ENCODE data around the gene ZC3H15.

ZC3H15 gene

DNA sequence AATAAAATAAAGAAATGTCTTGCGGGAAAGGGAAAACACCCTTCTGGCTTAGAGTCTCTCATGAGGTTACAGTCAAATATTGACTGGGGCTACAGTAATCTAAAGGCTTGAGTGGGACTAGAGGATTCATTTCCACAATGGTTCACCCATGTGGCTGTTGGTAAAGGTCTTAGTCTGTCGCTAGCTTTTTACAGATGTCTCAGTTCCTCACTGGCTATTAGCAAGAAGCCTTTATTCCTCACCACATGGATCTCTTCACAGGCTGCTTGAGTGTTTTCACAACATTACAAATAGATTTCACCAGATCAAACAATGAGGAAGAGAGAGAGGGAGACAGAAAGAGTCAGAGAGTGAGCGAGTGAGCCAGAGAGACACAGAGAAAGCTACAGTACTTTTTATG is 8.3 kb upstream of the ZC3H15 start:
- Histone ChIP-seq H3K27ac (replicated peaks; ENCODE audit: low read length) (no peak overlapping the region), H2BK5ac (ENCODE audit: low read length) (no peak overlapping the region), H3K4ac (ENCODE audit: low read length) (no peak overlapping the region), H4K8ac (ENCODE audit: low read depth, low read length) (no peak overlapping the region), H3K18ac (ENCODE audit: low read length) (no peak overlapping the region), H3K14ac (ENCODE audit: low read length) (no peak overlapping the region), H3K4me3 (ENCODE audit: low read length in 2 of 2) (no peak overlapping the region), H2BK12ac (ENCODE audit: low read length) (no peak overlapping the region), H3K79me1 (ENCODE audit: low read depth, low read length) (no peaks in the 10 kb centered on the region), H3K36me3 (replicated peaks in 1 of 2; ENCODE audit: control insufficient read depth in 2 of 2, insufficient read depth in 2 of 2, low read length in 2 of 2) (peaks cover 0 to 2% of the 10 kb centered on the region in 2 donors), H4K91ac (ENCODE audit: low read depth, low read length, poor library complexity) (no peak overlapping the region), H3K9ac (ENCODE audit: low read depth, low read length, poor library complexity) (no peak overlapping the region), H3K4me1 (ENCODE audit: control insufficient read depth in 2 of 2, insufficient read depth in 1 of 2, low read depth in 1 of 2, low read length in 2 of 2) (no peaks in the 10 kb centered on the region), H2BK120ac (ENCODE audit: low read depth, low read length) (no peak overlapping the region), H3K23ac (ENCODE audit: low read depth, low read length, poor library complexity) (no peak overlapping the region), H3K27me3 (ENCODE audit: control insufficient read depth in 3 of 3, insufficient read depth in 3 of 3, low read depth in 1 of 3, low read length in 3 of 3) (no peaks in the 10 kb centered on the region), H2AK5ac (ENCODE audit: low read depth, low read length) (no peak overlapping the region), H2AFZ (ENCODE audit: low read length) (no peak overlapping the region), H3K9me3 (replicated peaks in 1 of 2; ENCODE audit: control insufficient read depth in 2 of 2, insufficient read depth in 1 of 2, low read depth in 1 of 2, low read length in 2 of 2) (peaks cover 0 to 2% of the 10 kb centered on the region in 2 donors), H2BK15ac (ENCODE audit: low read length) (no peak overlapping the region), H3K4me2 (ENCODE audit: insufficient read depth, low read length, poor library complexity, severe bottlenecking) (no peak overlapping the region)
- WGBS, 2 donors (ENCODE audit: extremely low coverage in 2 of 2, insufficient read length in 2 of 2, insufficient replicate concordance in 1 of 2) = no CpG with 5 or more reads among the region's 3 CpGs
- no peak for DNase-seq (ENCODE audit: low spot score)

DNA sequence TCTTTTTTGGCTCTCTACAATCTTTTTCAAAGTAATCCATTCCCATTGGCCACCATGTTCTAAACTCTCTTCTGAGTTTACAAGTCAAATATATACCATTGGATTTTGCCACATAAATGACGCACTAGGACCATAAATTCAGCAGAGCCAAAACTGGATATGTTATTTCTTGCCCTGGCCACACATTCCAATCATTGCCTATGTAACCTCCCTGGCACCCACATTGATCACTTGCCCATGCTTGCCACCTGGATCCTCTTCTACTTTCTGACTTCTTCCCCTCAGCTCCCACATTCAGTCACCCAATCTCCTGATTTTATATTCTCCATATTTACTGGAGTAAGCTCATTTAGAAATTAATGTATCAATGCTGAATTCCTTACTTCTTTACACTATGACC is 5.1 kb upstream of the ZC3H15 start:
- no peak overlapping the region for H2AFZ ChIP-seq (ENCODE audit: low read length)
- no peak overlapping the region for H3K9ac ChIP-seq (ENCODE audit: low read depth, low read length, poor library complexity)
- no peaks in the 10 kb centered on the region for H3K36me3 ChIP-seq (replicated peaks in 1 of 2; ENCODE audit: control insufficient read depth in 2 of 2, insufficient read depth in 2 of 2, low read length in 2 of 2)
- no peak overlapping the region for H3K4me2 ChIP-seq (ENCODE audit: insufficient read depth, low read length, poor library complexity, severe bottlenecking)
- no peaks in the 10 kb centered on the region for H3K27me3 ChIP-seq (ENCODE audit: control insufficient read depth in 3 of 3, insufficient read depth in 3 of 3, low read depth in 1 of 3, low read length in 3 of 3)
- H3K4ac ChIP-seq (ENCODE audit: low read length) = no peak overlapping the region
- H3K4me1 ChIP-seq (ENCODE audit: control insufficient read depth in 2 of 2, insufficient read depth in 1 of 2, low read depth in 1 of 2, low read length in 2 of 2) = peaks cover 0 to 2% of the 10 kb centered on the region in 2 donors
- no peak overlapping the region for H3K23ac ChIP-seq (ENCODE audit: low read depth, low read length, poor library complexity)
- H3K79me1 ChIP-seq (ENCODE audit: low read depth, low read length) = no peaks in the 10 kb centered on the region
- H4K91ac ChIP-seq (ENCODE audit: low read depth, low read length, poor library complexity) = no peak overlapping the region
- H2AK5ac ChIP-seq (ENCODE audit: low read depth, low read length) = no peak overlapping the region
- H3K14ac ChIP-seq (ENCODE audit: low read length) = no peak overlapping the region
- no peak overlapping the region for H3K27ac ChIP-seq (replicated peaks; ENCODE audit: low read length)
- no CpG with 5 or more reads among the region's 1 CpG for WGBS, 2 donors (ENCODE audit: extremely low coverage in 2 of 2, insufficient read length in 2 of 2, insufficient replicate concordance in 1 of 2)
- no peak overlapping the region for H3K4me3 ChIP-seq (ENCODE audit: low read length in 2 of 2)
- H2BK120ac ChIP-seq (ENCODE audit: low read depth, low read length) = no peak overlapping the region
- no peak overlapping the region for H3K18ac ChIP-seq (ENCODE audit: low read length)
- no peak for DNase-seq (ENCODE audit: low spot score)
- H2BK5ac ChIP-seq (ENCODE audit: low read length) = no peak overlapping the region
- no peak overlapping the region for H2BK12ac ChIP-seq (ENCODE audit: low read length)
- no peak overlapping the region for H4K8ac ChIP-seq (ENCODE audit: low read depth, low read length)
- H3K9me3 ChIP-seq (replicated peaks in 1 of 2; ENCODE audit: control insufficient read depth in 2 of 2, insufficient read depth in 1 of 2, low read depth in 1 of 2, low read length in 2 of 2) = no peaks in the 10 kb centered on the region
- H2BK15ac ChIP-seq (ENCODE audit: low read length) = no peak overlapping the region

DNA sequence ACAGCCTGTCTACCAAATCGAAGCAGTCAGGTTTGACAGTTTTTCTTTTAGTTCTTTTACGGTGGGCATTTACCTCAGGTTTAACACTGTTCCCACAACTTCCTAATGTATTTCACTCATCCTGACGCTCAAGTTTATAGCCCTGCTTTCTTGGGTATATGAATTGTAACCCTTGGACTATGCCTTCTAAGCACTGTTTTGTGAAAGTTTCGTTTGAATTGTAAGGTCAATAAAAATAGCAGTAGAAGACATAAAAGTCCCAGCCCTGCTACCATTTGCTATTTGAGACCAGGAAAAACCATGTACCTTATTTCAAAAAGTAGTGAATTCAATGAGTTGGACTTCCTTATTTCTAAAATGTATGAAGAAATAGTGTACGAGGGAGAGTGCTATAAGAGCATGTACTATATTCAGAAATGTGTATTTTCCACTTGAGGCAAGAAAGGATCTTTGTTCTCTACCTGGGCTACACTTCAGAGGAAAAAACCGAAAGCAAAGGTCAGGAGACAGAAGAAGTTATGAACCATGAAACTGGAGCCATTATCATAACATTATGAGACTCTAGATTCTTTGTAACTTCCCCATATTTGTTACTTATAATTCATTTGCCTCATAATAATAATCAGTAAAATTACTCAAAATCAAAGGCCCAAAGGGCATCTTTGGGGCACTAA is 1.9 kb upstream of the ZC3H15 start:
- Histone ChIP-seq H3K9ac (ENCODE audit: low read depth, low read length, poor library complexity) (no peak overlapping the region), H3K4ac (ENCODE audit: low read length) (no peak overlapping the region), H3K14ac (ENCODE audit: low read length) (no peak overlapping the region), H3K18ac (ENCODE audit: low read length) (no peak overlapping the region), H2BK120ac (ENCODE audit: low read depth, low read length) (no peak overlapping the region), H4K91ac (ENCODE audit: low read depth, low read length, poor library complexity) (no peak overlapping the region), H3K27me3 (ENCODE audit: control insufficient read depth in 3 of 3, insufficient read depth in 3 of 3, low read depth in 1 of 3, low read length in 3 of 3) (no peaks in the 10 kb centered on the region), H2AFZ (ENCODE audit: low read length) (no peak overlapping the region), H4K8ac (ENCODE audit: low read depth, low read length) (no peak overlapping the region), H3K79me1 (ENCODE audit: low read depth, low read length) (peaks cover 2% of the 10 kb centered on the region), H2AK5ac (ENCODE audit: low read depth, low read length) (no peak overlapping the region), H3K36me3 (replicated peaks in 1 of 2; ENCODE audit: control insufficient read depth in 2 of 2, insufficient read depth in 2 of 2, low read length in 2 of 2) (peaks cover 0 to 5% of the 10 kb centered on the region in 2 donors), H2BK12ac (ENCODE audit: low read length) (no peak overlapping the region), H2BK15ac (ENCODE audit: low read length) (no peak overlapping the region), H3K23ac (ENCODE audit: low read depth, low read length, poor library complexity) (no peak overlapping the region), H2BK5ac (ENCODE audit: low read length) (no peak overlapping the region), H3K9me3 (replicated peaks in 1 of 2; ENCODE audit: control insufficient read depth in 2 of 2, insufficient read depth in 1 of 2, low read depth in 1 of 2, low read length in 2 of 2) (no peaks in the 10 kb centered on the region), H3K27ac (replicated peaks; ENCODE audit: low read length) (no peak overlapping the region), H3K4me1 (ENCODE audit: control insufficient read depth in 2 of 2, insufficient read depth in 1 of 2, low read depth in 1 of 2, low read length in 2 of 2) (peaks cover 2 to 5% of the 10 kb centered on the region in 2 donors), H3K4me3 (ENCODE audit: low read length in 2 of 2) (no peak overlapping the region), H3K4me2 (ENCODE audit: insufficient read depth, low read length, poor library complexity, severe bottlenecking) (no peak overlapping the region)
- WGBS, 2 donors (ENCODE audit: extremely low coverage in 2 of 2, insufficient read length in 2 of 2, insufficient replicate concordance in 1 of 2) = no CpG with 5 or more reads among the region's 6 CpGs
- no peak for DNase-seq (ENCODE audit: low spot score)

DNA sequence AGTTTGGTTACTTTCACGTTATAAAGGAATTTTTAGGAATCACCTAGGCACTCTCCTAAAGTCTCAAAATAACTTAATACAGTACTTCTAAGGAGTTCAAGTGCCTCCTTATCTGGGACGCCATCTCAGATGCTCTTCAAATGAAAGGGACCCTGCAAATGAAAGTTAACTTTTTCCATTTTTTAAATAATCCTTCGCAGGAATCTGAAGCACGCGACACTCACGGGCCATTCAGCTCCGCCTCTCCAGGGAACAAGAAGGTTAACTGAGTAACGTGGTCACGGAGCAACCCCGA is 537 bp upstream of the ZC3H15 start:
- Histone ChIP-seq H4K91ac (ENCODE audit: low read depth, low read length, poor library complexity) (no peak overlapping the region), H2AFZ (ENCODE audit: low read length) (peak overlapping the region; percentile 86), H3K9ac (ENCODE audit: low read depth, low read length, poor library complexity) (no peak overlapping the region), H3K18ac (ENCODE audit: low read length) (peak overlapping the region; percentile 85), H3K27me3 (ENCODE audit: control insufficient read depth in 3 of 3, insufficient read depth in 3 of 3, low read depth in 1 of 3, low read length in 3 of 3) (no peaks in the 10 kb centered on the region), H3K36me3 (replicated peaks in 1 of 2; ENCODE audit: control insufficient read depth in 2 of 2, insufficient read depth in 2 of 2, low read length in 2 of 2) (peaks cover 0 to 12% of the 10 kb centered on the region in 2 donors), H3K4me2 (ENCODE audit: insufficient read depth, low read length, poor library complexity, severe bottlenecking) (peak overlapping the region; percentile 72), H2AK5ac (ENCODE audit: low read depth, low read length) (no peak overlapping the region), H3K23ac (ENCODE audit: low read depth, low read length, poor library complexity) (peak overlapping the region; percentile 94), H3K79me1 (ENCODE audit: low read depth, low read length) (peaks cover 2% of the 10 kb centered on the region), H4K8ac (ENCODE audit: low read depth, low read length) (no peak overlapping the region), H3K14ac (ENCODE audit: low read length) (no peak overlapping the region), H2BK15ac (ENCODE audit: low read length) (no peak overlapping the region), H3K4me3 (ENCODE audit: low read length in 2 of 2) (peak overlapping the region; percentile 86 to 96), H3K4ac (ENCODE audit: low read length) (no peak overlapping the region), H3K27ac (replicated peaks; ENCODE audit: low read length) (peak overlapping the region; percentile 88), H2BK12ac (ENCODE audit: low read length) (no peak overlapping the region), H2BK120ac (ENCODE audit: low read depth, low read length) (no peak overlapping the region), H3K9me3 (replicated peaks in 1 of 2; ENCODE audit: control insufficient read depth in 2 of 2, insufficient read depth in 1 of 2, low read depth in 1 of 2, low read length in 2 of 2) (no peaks in the 10 kb centered on the region), H3K4me1 (ENCODE audit: control insufficient read depth in 2 of 2, insufficient read depth in 1 of 2, low read depth in 1 of 2, low read length in 2 of 2) (peaks cover 2 to 5% of the 10 kb centered on the region in 2 donors), H2BK5ac (ENCODE audit: low read length) (peak overlapping the region; percentile 46)
- whole genome bisulfite sequencing, 2 donors (ENCODE audit: extremely low coverage in 2 of 2, insufficient read length in 2 of 2, insufficient replicate concordance in 1 of 2) = no CpG with 5 or more reads among the region's 10 CpGs
- no peak for DNase-seq (ENCODE audit: low spot score)
